Transverse colon (tissue), 3 donors: ENCODE results near the gene GLIS1.

Experiments used
- CTCF ChIP-seq, 5 experiments: fragments of 200-600 bp in 3 of 5; fragments of 450-650 bp in 2 of 5; sonication (generic) in 3 of 5; IDR thresholded peaks; 1 replicate in 2 of 5; 2 replicates in 3 of 5; pipeline ENCODE4 v1.5.1; 2016 to 2017; ENCODE audit warnings: antibody characterized with exemption in 5 of 5, inconsistent platforms in 3 of 5, mild to moderate bottlenecking in 2 of 5, moderate library complexity in 1 of 5
- POLR2A ChIP-seq: fragments of 450-650 bp; IDR thresholded peaks from one replicate; pipeline ENCODE4 v1.6.1; 2016; ENCODE audit warnings: antibody characterized with exemption, mild to moderate bottlenecking, moderate library complexity

DNA sequence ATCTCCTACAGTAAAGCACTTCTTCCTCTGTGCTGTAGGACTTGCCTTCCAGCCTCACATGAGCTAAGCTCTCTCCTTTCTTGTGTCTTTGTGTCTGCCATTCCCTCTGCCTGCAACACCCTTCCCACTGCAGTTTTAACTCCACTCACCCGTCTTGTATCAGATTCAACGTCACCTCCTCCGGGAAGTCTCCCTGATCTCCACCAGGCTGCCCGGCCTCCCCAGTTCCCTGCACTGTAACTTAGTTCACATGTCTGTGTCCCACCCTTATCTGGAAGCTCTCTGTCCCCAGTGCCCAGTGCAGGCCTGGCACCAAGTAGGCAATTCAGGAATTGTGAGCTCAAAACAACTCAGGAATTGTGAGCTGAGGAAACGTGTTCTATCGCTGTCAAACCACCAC lies 96.4 kb downstream of the GLIS1 start:
- no peak for TF ChIP-seq CTCF (IDR thresholded peaks at IDR 0.05)
- TF ChIP-seq POLR2A = no peak
